Lung (tissue), 12 donors: ENCODE measurements around the gene DNAH10. TPM values are rescaled to one million over a fixed set of nuclear protein-coding genes. Genes with fewer than 3 reads are reported as not detected.

Experiments used
- ATAC-seq: fragments of 200-7000 bp; cut with Tn5 transposase; one replicate; pipeline ENCODE4 v1.9.1; 2020; ENCODE audit warnings: moderate number of reproducible peaks; ENCODE audit not compliant: insufficient read depth, low FRiP score
- DNase-seq, 3 donors: peaks; one replicate each; pipeline ENCODE4 v3.0.0-alpha.2; 2013 to 2017
- H3K27ac ChIP-seq, 2 donors: one replicate each; pipeline ENCODE4 v1.5.1; 2013; ENCODE audit warnings: mild to moderate bottlenecking in 2 of 2, moderate library complexity in 2 of 2, control low read depth in 1 of 2, inconsistent platforms in 1 of 2, low read depth in 1 of 2, low read length in 1 of 2
- H3K27me3 ChIP-seq, 3 donors: one replicate each; pipeline ENCODE4 v1.5.1; 2013; ENCODE audit warnings: low read length in 2 of 3; ENCODE audit not compliant: control insufficient read depth in 3 of 3, insufficient read depth in 3 of 3
- H3K36me3 ChIP-seq, 4 donors: one replicate each; pipeline ENCODE4 v1.5.1; 2013; ENCODE audit warnings: low read length in 4 of 4, mild to moderate bottlenecking in 1 of 4, moderate library complexity in 1 of 4; ENCODE audit not compliant: control insufficient read depth in 4 of 4, insufficient read depth in 4 of 4
- H3K4me1 ChIP-seq, 5 donors: one replicate each; pipeline ENCODE4 v1.5.1; 2013; ENCODE audit warnings: low read length in 5 of 5, mild to moderate bottlenecking in 2 of 5, moderate library complexity in 1 of 5; ENCODE audit not compliant: control insufficient read depth in 5 of 5, insufficient read depth in 5 of 5
- H3K4me3 ChIP-seq: one replicate; pipeline ENCODE4 v1.5.1; 2013; ENCODE audit warnings: mild to moderate bottlenecking, control low read depth, moderate library complexity
- H3K9ac ChIP-seq, 2 donors: one replicate each; pipeline ENCODE4 v1.5.1; 2013; ENCODE audit warnings: low read length in 2 of 2, control low read depth in 1 of 2; ENCODE audit not compliant: insufficient read depth in 1 of 2
- H3K9me3 ChIP-seq, 4 donors: one replicate each; pipeline ENCODE4 v1.5.1; 2013; ENCODE audit warnings: low read length in 3 of 4, mild to moderate bottlenecking in 1 of 4, moderate library complexity in 1 of 4; ENCODE audit not compliant: control insufficient read depth in 4 of 4, insufficient read depth in 3 of 4
- CTCF ChIP-seq: IDR thresholded peaks from 2 replicates; pipeline ENCODE4 v1.5.1; 2012; ENCODE audit warnings: mild to moderate bottlenecking; ENCODE audit errors: control extremely low read depth, extremely low read depth
- WGBS, 2 donors: extraction: QIAGEN DNeasy Blood & Tissue Kit; methylation state at CpG; one replicate each; pipeline ENCODE4 v1.1.7; 2013; 5-methylcytosine and 5-hydroxymethylcytosine counted together
- polyA plus RNA-seq, 2 donors: library from polyadenylated mRNA; stranded (reverse); fragments of 200-250 nt; gene quantifications; one replicate each; pipeline ENCODE4 v1.2.1, GENCODE V29; 2013
- total RNA-seq, 2 donors: library from RNA; depleted of rRNA in 1 of 2; stranded (reverse); fragments of >200 nt in 1 of 2; gene quantifications; one replicate each; pipeline ENCODE4 v1.2.1, GENCODE V29; 2014 to 2021
- donor health status: control.
- donor health status: control.
- donor health status: Bipolar disorder and iron deficiency.
- donor health status: healthy.
- donor health status: DM: yes; HTN: yes; CAD: no.

The DNAH10 gene
- total and polyA plus RNA-seq, 4 donors = 2.0 to 21.7 (median 9.1) TPM

GRCh38 chr12:123899368-123899767 is 137.3 kb downstream of the DNAH10 start:
- Histone ChIP-seq H3K9me3 (no peaks in the 10 kb centered on the region), H3K9ac (no peak overlapping the region), H3K4me1 (peaks cover 0 to 15% (median 7%) of the 10 kb centered on the region in 5 donors), H3K36me3 (no peaks in the 10 kb centered on the region), H3K4me3 (no peak overlapping the region), H3K27me3 (no peaks in the 10 kb centered on the region), H3K27ac (no peak overlapping the region)
- 88 to 92% methylated on average over 9 of the region's 9 CpGs for WGBS, 2 donors
- ATAC-seq = no peak
- TF ChIP-seq CTCF = no peak
- peak in 1 of 3 donors; percentile 9 for DNase-seq

GRCh38 chr12:123900871-123901376 is 138.8 kb downstream of the DNAH10 start:
- Histone ChIP-seq H3K27ac (no peak overlapping the region), H3K36me3 (no peaks in the 10 kb centered on the region), H3K9me3 (no peaks in the 10 kb centered on the region), H3K4me1 (peaks cover 0 to 12% (median 7%) of the 10 kb centered on the region in 5 donors), H3K27me3 (no peaks in the 10 kb centered on the region), H3K9ac (no peak overlapping the region), H3K4me3 (no peak overlapping the region)
- no peak for DNase-seq
- no peak for ATAC-seq
- TF ChIP-seq CTCF = no peak
- 25 to 49% methylated on average over 9 of the region's 9 CpGs for WGBS, 2 donors

GRCh38 chr12:123902821-123903220 is 140.7 kb downstream of the DNAH10 start:
- Histone ChIP-seq H3K4me3 (no peak overlapping the region), H3K9me3 (no peaks in the 10 kb centered on the region), H3K27ac (no peak overlapping the region), H3K27me3 (no peaks in the 10 kb centered on the region), H3K4me1 (peaks cover 0 to 14% (median 0%) of the 10 kb centered on the region in 5 donors), H3K36me3 (no peaks in the 10 kb centered on the region), H3K9ac (no peak overlapping the region)
- ATAC-seq = no peak
- DNase-seq = no peak
- WGBS, 2 donors = 93 to 97% methylated on average over 13 of the region's 13 CpGs
- TF ChIP-seq CTCF = no peak
